Measurements from ENCODE around the gene ZNF609. TPM values are rescaled to one million over a fixed set of nuclear protein-coding genes. Genes with fewer than 3 reads are reported as not detected.

Gene ZNF609
- total and polyA plus RNA-seq, 2 of the 13 experiments (the other 11 are each of a cell fraction or from before 2014, with no cell fraction given) = 8.9 to 9.9 TPM

DNA sequence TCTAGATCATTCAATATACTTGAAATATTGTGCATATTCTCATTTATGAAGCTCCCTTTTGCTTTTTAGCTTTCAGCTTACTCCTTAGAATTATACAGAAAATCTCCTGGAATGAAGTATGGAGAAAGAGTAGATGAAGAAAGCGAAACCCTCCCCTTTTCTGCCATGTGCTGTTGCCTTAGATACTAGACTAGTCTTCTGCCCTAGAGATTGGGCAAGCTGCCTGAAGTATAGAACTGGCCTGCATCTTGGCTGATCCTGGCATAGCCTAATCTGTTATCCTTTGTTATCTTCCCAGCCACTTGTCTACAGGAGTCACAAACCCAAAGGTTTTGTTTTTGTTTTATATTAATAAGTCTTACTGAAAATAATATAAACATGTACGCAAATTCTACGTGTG, 176.2 kb downstream of the ZNF609 start (continued):
- TF ChIP-seq ATF4 (CRISPR knock-in tag; IDR thresholded peaks at IDR 0.05) (no peak), NONO (IDR thresholded peaks at IDR 0.05) (no peak), NONO (CRISPR knock-in tag; conservative IDR thresholded peaks at IDR 0.05) (no peak), ZNF572 (CRISPR knock-in tag; IDR thresholded peaks at IDR 0.05) (no peak)

- FAIRE-seq (no peak), DNase-seq (ENCODE audit: low spot score) (no peak), ATAC-seq (no peak)
- H4K20me1 ChIP-seq (ENCODE audit: insufficient read depth, low read length) = no peaks in the 10 kb centered on the region
- TF ChIP-seq ZNF7 (CRISPR knock-in tag; IDR thresholded peaks at IDR 0.05) (peak; percentile 89), ZBTB40 (IDR thresholded peaks at IDR 0.05) (no peak), ZBTB40 (CRISPR knock-in tag; IDR thresholded peaks at IDR 0.05) (no peak)
- no peak overlapping the region for H3K27ac ChIP-seq (ENCODE audit: extremely low read length, insufficient read depth, low read length)
- CTCF ChIA-PET (ENCODE audit: low intra/inter-chr PET ratio, low total read pairs) = no interaction called here
- POLR2A ChIA-PET = no interaction called here
- BruUV-seq (replicated peaks) = no TSS peak
- intact Hi-C loops (cut with micrococcal nuclease; ENCODE audit: unreplicated experiment) (no loop called here), in situ Hi-C loops (cut with HindIII; ENCODE audit: extremely low pct_ligation_motif_present, low pct_unique_long_range_greater_than_20kb) (no loop called here)
- peaks cover 0 to 9% of the 10 kb centered on the region in 2 experiments; a peak in 1 of 5 replicates for H3K36me3 ChIP-seq (replicated peaks in 1 of 2; ENCODE audit: control insufficient read depth in 1 of 2, insufficient read depth in 2 of 2, low read length in 2 of 2)
- 95% methylated on average over 1 of the region's 1 CpG for WGBS (ENCODE audit: low lambda C conversion rate)
- peaks cover 85% of the 10 kb centered on the region for H3K4me1 ChIP-seq (ENCODE audit: insufficient read depth, low read length)
- H3K9me3 ChIP-seq (ENCODE audit: low read length) = no peaks in the 10 kb centered on the region
- H3K79me2 ChIP-seq (ENCODE audit: insufficient read depth, low read length) = peaks cover 16% of the 10 kb centered on the region
- no peaks in the 10 kb centered on the region for H3K27me3 ChIP-seq (ENCODE audit: control insufficient read depth in 1 of 2, insufficient read depth in 2 of 2, low read length in 2 of 2)
- H3K4me2 ChIP-seq (ENCODE audit: low read depth, low read length) = no peak overlapping the region
- no peak overlapping the region for H3K9ac ChIP-seq (ENCODE audit: insufficient read depth, low read depth, low read length)
- no peak overlapping the region for H2AFZ ChIP-seq (ENCODE audit: low read length)
- H3K4me3 ChIP-seq (replicated peaks in 1 of 3; ENCODE audit: insufficient read depth in 1 of 3, low read depth in 2 of 3, low read length in 3 of 3) = no peak overlapping the region
Measured at GRCh38 chr15:64637412-64637811, 177.0 kb downstream of the ZNF609 start.
